Natural killer cell (primary cell): ENCODE results near the gene PRXL2B. TPM values are rescaled to one million over a fixed set of nuclear protein-coding genes. Genes with fewer than 3 reads are reported as not detected.

Source experiments
- ATAC-seq, 3 donors: fragments of 150-1000 bp in 2 of 3; fragments of 200-7000 bp in 1 of 3; cut with Tn5 transposase; 1 replicate in 1 of 3; 2 replicates in 2 of 3; pipeline ENCODE4 v1.10.0; 2021; ENCODE audit warnings: mild to moderate bottlenecking in 2 of 3, moderate library complexity in 2 of 3
- DNase-seq, 2 donors: peaks; one replicate each; pipeline versions ENCODE4 v3.0.0 to v3.0.0-alpha.2; 2013 to 2021; ENCODE audit warnings: mixed read lengths in 1 of 2
- H3K27ac ChIP-seq: one replicate; pipeline ENCODE4 v1.5.1; 2013; ENCODE audit warnings: mild to moderate bottlenecking, low read length
- H3K27me3 ChIP-seq: one replicate; pipeline ENCODE4 v1.6.1; 2013; ENCODE audit warnings: low read length; ENCODE audit not compliant: control insufficient read depth, insufficient read depth
- H3K36me3 ChIP-seq: one replicate; pipeline ENCODE4 v1.6.1; 2013; ENCODE audit warnings: low read length; ENCODE audit not compliant: control insufficient read depth, insufficient read depth
- H3K4me1 ChIP-seq: one replicate; pipeline ENCODE4 v1.6.1; 2013; ENCODE audit warnings: low read length; ENCODE audit not compliant: control insufficient read depth, insufficient read depth
- H3K4me3 ChIP-seq: one replicate; pipeline ENCODE4 v1.5.1; 2013; ENCODE audit warnings: low read length
- H3K9me3 ChIP-seq: one replicate; pipeline ENCODE4 v1.6.1; 2013; ENCODE audit warnings: low read length; ENCODE audit not compliant: control insufficient read depth, insufficient read depth
- H3K27ac Mint-ChIP-seq, 2 donors: one replicate each; pipeline ENCODE4 v1.8.0; 2022; ENCODE audit warnings: mild to moderate bottlenecking in 2 of 2, mixed read lengths in 2 of 2, moderate library complexity in 1 of 2
- H3K27me3 Mint-ChIP-seq, 2 donors: one replicate each; pipeline ENCODE4 v1.8.0; 2022; ENCODE audit warnings: low read depth in 2 of 2, mixed read lengths in 2 of 2
- H3K36me3 Mint-ChIP-seq: one replicate; pipeline ENCODE4 v1.8.0; 2022; ENCODE audit warnings: mixed read lengths
- H3K4me1 Mint-ChIP-seq, 2 donors: one replicate each; pipeline ENCODE4 v1.8.0; 2022; ENCODE audit warnings: mixed read lengths in 2 of 2
- H3K4me3 Mint-ChIP-seq: one replicate; pipeline ENCODE4 v1.8.0; 2022; ENCODE audit warnings: mild to moderate bottlenecking, moderate library complexity, mixed read lengths
- H3K9me3 Mint-ChIP-seq, 2 donors: one replicate each; pipeline ENCODE4 v1.8.0; 2022; ENCODE audit warnings: mixed read lengths in 2 of 2
- CTCF ChIP-seq: fragments of 200-600 bp; IDR thresholded peaks from one replicate; pipeline ENCODE4 v1.8.0; 2022; ENCODE audit warnings: antibody characterized with exemption
- WGBS: methylation state at CpG from one replicate; pipeline ENCODE4 v1.1.7; 2013; ENCODE audit warnings: missing lambda C conversion rate; ENCODE audit not compliant: insufficient coverage; 5-methylcytosine and 5-hydroxymethylcytosine counted together
- intact Hi-C: fragments of 100-400 bp; cut with micrococcal nuclease; formaldehyde crosslinking; loops from one replicate; pipeline ENCODE4 v1.14.2; 2022
- total RNA-seq, 4 donors: library from RNA; stranded (reverse); fragments of 120-200 nt in 1 of 4; gene quantifications; one replicate each; pipeline versions ENCODE4 v1.2.3 to v1.2.4, GENCODE V29; 2013 to 2022

Gene PRXL2B
- total RNA-seq, 3 donors from 2014 or later (not counting 1 experiment from before 2014, with no cell fraction given): 11.3 to 15.1 (median 11.6) TPM

GRCh38 chr1:2584686-2585317, 1.8 kb upstream of the PRXL2B start:
- Histone ChIP-seq H3K27ac (peak overlapping the region; percentile 100), H3K4me3 (peak overlapping the region; percentile 84), H3K9me3 (no peaks in the 10 kb centered on the region), H3K4me1 (peaks cover 42% of the 10 kb centered on the region), H3K27me3 (no peaks in the 10 kb centered on the region), H3K36me3 (peaks cover 6% of the 10 kb centered on the region)
- Mint-ChIP-seq H3K27ac (peak overlapping the region; percentile 95), H3K9me3 (no peaks in the 10 kb centered on the region), H3K4me1 (peaks cover 6 to 28% of the 10 kb centered on the region in 2 donors), H3K36me3 (no peaks in the 10 kb centered on the region), H3K4me3 (peak overlapping the region; percentile 92), H3K27me3 (no peaks in the 10 kb centered on the region)
- no peak for ATAC-seq
- WGBS: 23% methylated on average over 12 of the region's 12 CpGs
- intact Hi-C loops: loop anchor here (1.0 to 5.0 kb wide), 4 partner anchors 28 to 170 kb away; partner anchors contain the start of genes PANK4 and TNFRSF14
- no peak for TF ChIP-seq CTCF
- peak in 1 of 2 donors; percentile 49 for DNase-seq

GRCh38 chr1:2585318-2586092, 1.1 kb upstream of the PRXL2B start:
- Histone ChIP-seq H3K4me1 (peaks cover 41% of the 10 kb centered on the region), H3K4me3 (peak overlapping the region; percentile 84), H3K9me3 (no peaks in the 10 kb centered on the region), H3K36me3 (peaks cover 6% of the 10 kb centered on the region), H3K27ac (peak overlapping the region; percentile 100), H3K27me3 (no peaks in the 10 kb centered on the region)
- peak; percentile 71 to 90 for DNase-seq
- Mint-ChIP-seq H3K4me3 (peak overlapping the region; percentile 92), H3K9me3 (no peaks in the 10 kb centered on the region), H3K27ac (peak overlapping the region; percentile 95), H3K36me3 (no peaks in the 10 kb centered on the region), H3K4me1 (peaks cover 6 to 28% of the 10 kb centered on the region in 2 donors), H3K27me3 (no peaks in the 10 kb centered on the region)
- peak; percentile 58 to 73 (median 59) for ATAC-seq
- intact Hi-C loops: loop anchor here (1.0 to 5.0 kb wide), 5 partner anchors 29 to 171 kb away; partner anchors contain the start of genes PANK4 and TNFRSF14
- TF ChIP-seq CTCF: no peak
- 0% methylated on average over 28 of the region's 28 CpGs for WGBS

- no peak for ATAC-seq
Observed at GRCh38 chr1:2587071-2587859, 688 bp downstream of the PRXL2B start.

More at GRCh38 chr1:2587071-2587859, 688 bp downstream of the PRXL2B start:
- peak; percentile 38 to 63 for DNase-seq
- 10% methylated on average over 52 of the region's 52 CpGs for WGBS
- intact Hi-C loops: loop anchor here (5.0 kb wide), 1 partner anchor 60 kb away; the partner anchor contains the start of gene PANK4
- no peaks in the 10 kb centered on the region for H3K36me3 Mint-ChIP-seq
- no peaks in the 10 kb centered on the region for H3K27me3 Mint-ChIP-seq
- H3K4me3 ChIP-seq: peak overlapping the region; percentile 51
- peak overlapping the region; percentile 72 for H3K4me3 Mint-ChIP-seq
- peaks cover 36% of the 10 kb centered on the region for H3K4me1 ChIP-seq
- no peaks in the 10 kb centered on the region for H3K27me3 ChIP-seq
- TF ChIP-seq CTCF: no peak
- H3K9me3 Mint-ChIP-seq: no peaks in the 10 kb centered on the region
- H3K36me3 ChIP-seq: peaks cover 6% of the 10 kb centered on the region
- peaks cover 6 to 26% of the 10 kb centered on the region in 2 donors for H3K4me1 Mint-ChIP-seq
- H3K27ac Mint-ChIP-seq: peak overlapping the region in 1 of 2 donors; percentile 95
- H3K9me3 ChIP-seq: no peaks in the 10 kb centered on the region
- H3K27ac ChIP-seq: no peak overlapping the region
